Panc1 (cell line): ENCODE measurements around the gene PRR19. TPM values are rescaled to one million over a fixed set of nuclear protein-coding genes. Genes with fewer than 3 reads are reported as not detected.
A peak's percentile ranks its signal among the peaks of the same experiment; 100 is the strongest.

Experiments
- ATAC-seq: fragments of 200-7000 bp; cut with Tn5 transposase; 2 replicates; pipeline ENCODE4 v1.9.1; 2020; ENCODE audit warnings: mild to moderate bottlenecking, moderate library complexity
- BruUV-seq: library from RNA; stranded (reverse); fragments of 400-500 nt; replicated peaks from 2 replicates; lab custom pipeline; 2021; lab: Mats Ljungman, UMichigan
- CTCF ChIA-PET: fragments of 300-600 bp; sonication (Branson Sonifier 250); formaldehyde crosslinking; loops from one replicate; lab custom pipeline; 2022; ENCODE audit warnings: antibody characterized with exemption; lab: Charles Lee
- POLR2A ChIA-PET: fragments of 300-600 bp; sonication (Branson Sonifier 250); formaldehyde crosslinking; loops from one replicate; lab custom pipeline; 2022; ENCODE audit warnings: antibody characterized with exemption; lab: Charles Lee
- DNase-seq: peaks from one replicate; pipeline ENCODE4 v3.0.0-alpha.2; 2010; ENCODE audit warnings: low read depth, low spot score
- H3K27ac ChIP-seq: 2 replicates; pipeline ENCODE4 v1.5.1; 2011; ENCODE audit warnings: mild to moderate bottlenecking, low read length, inconsistent platforms
- H3K27me3 ChIP-seq: fragments of 200-500 bp; sonication (Bioruptor generic); 2 replicates; pipeline ENCODE4 v1.6.0; 2014; ENCODE audit warnings: low read length, inconsistent platforms; ENCODE audit not compliant: control insufficient read depth, insufficient read depth
- H3K36me3 ChIP-seq: fragments of 200-500 bp; sonication (Bioruptor generic); 2 replicates; pipeline ENCODE4 v1.5.1; 2014; ENCODE audit warnings: inconsistent platforms, mild to moderate bottlenecking, low read length, moderate library complexity; ENCODE audit not compliant: control insufficient read depth, insufficient read depth
- H3K4me1 ChIP-seq: 2 replicates; pipeline ENCODE4 v1.5.1; 2011; ENCODE audit warnings: inconsistent platforms, mild to moderate bottlenecking, low read length, moderate library complexity; ENCODE audit not compliant: control insufficient read depth, insufficient read depth
- H3K4me3 ChIP-seq, 2 experiments: 2 replicates each; pipeline ENCODE4 v1.5.1; 2011 to 2012; ENCODE audit warnings: low read depth in 2 of 2, low read length in 2 of 2, mild to moderate bottlenecking in 2 of 2, inconsistent platforms in 1 of 2, moderate library complexity in 1 of 2
- H3K9me3 ChIP-seq: fragments of 200-500 bp; sonication (Bioruptor generic); 2 replicates; pipeline ENCODE4 v1.5.1; 2014; ENCODE audit warnings: low read depth, mild to moderate bottlenecking, inconsistent platforms, low read length, moderate library complexity; ENCODE audit not compliant: control insufficient read depth, insufficient read depth
- POLR2AphosphoS5 ChIP-seq: IDR thresholded peaks from 2 replicates; pipeline ENCODE4 v1.6.1; 2012; ENCODE audit warnings: mild to moderate bottlenecking, low read depth, low read length, moderate library complexity
- SIN3A ChIP-seq: IDR thresholded peaks from 2 replicates; pipeline ENCODE4 v1.6.1; 2012; ENCODE audit warnings: low read depth, mild to moderate bottlenecking, low read length, moderate library complexity, borderline replicate concordance; ENCODE audit not compliant: insufficient read depth
- TCF7L2 ChIP-seq: IDR thresholded peaks from 2 replicates; pipeline ENCODE4 v1.6.1; 2011; ENCODE audit warnings: mild to moderate bottlenecking, low read depth, low read length, inconsistent platforms
- in situ Hi-C: cut with HindIII; loops from 2 replicates; pipeline ENCODE4 v1.10.0; 2016; ENCODE audit warnings: low sequenced_read_pairs, low pct_unique_long_range_greater_than_20kb
- intact Hi-C: fragments of 100-400 bp; cut with micrococcal nuclease; formaldehyde crosslinking; loops from one replicate; pipeline ENCODE4 v1.10.0; 2022; ENCODE audit not compliant: unreplicated experiment
- total RNA-seq: library from RNA; stranded (reverse); gene quantifications from one replicate; pipeline ENCODE4 v1.2.1, GENCODE V29; 2021; ENCODE audit not compliant: unreplicated experiment
- TF ChIP-seq, protein P1 (sequence below): fragments of 450-650 bp; IDR thresholded peaks from 2 replicates; pipeline ENCODE4 v1.5.1; 2017; ENCODE audit warnings: mild to moderate bottlenecking
- TF ChIP-seq, protein P2 (sequence below), 2 experiments: IDR thresholded peaks; 2 replicates each; pipeline ENCODE4 v1.6.1; 2011 to 2012; ENCODE audit warnings: low read depth in 2 of 2, control low read depth in 1 of 2, low read length in 1 of 2, mild to moderate bottlenecking in 1 of 2, moderate library complexity in 1 of 2; ENCODE audit not compliant: insufficient read depth in 1 of 2

The PRR19 gene
- total RNA-seq, 1 experiment from 2014 or later: 2.1 TPM

DNA sequence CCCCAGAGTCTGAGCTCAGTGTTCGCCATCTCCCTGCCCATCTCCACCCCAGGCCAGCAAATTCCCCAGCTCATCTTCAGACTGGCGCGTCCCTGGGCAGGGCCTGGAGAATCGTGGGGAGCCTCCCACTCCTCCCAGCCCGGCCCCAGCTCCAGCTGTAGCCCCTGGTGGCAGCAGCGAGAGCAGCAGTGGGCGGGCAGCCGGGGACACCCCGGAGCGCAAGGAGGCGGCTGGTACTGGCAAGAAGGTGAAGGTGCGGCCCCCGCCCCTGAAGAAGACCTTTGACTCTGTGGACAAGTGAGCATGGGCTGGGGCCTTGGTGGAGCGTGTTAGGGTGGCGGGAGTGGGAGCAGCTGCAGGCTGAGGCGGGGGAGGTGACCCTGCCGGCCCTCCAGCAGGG lies 8.4 kb upstream of the PRR19 start:
- intact Hi-C loops (no loop called here), in situ Hi-C loops (no loop called here)
- no peak for DNase-seq
- no TSS peak for BruUV-seq
- no peak overlapping the region for H3K4me3 ChIP-seq
- ATAC-seq: no peak
- H3K9me3 ChIP-seq: no peaks in the 10 kb centered on the region
- H3K27me3 ChIP-seq: no peaks in the 10 kb centered on the region
- H3K4me1 ChIP-seq: no peaks in the 10 kb centered on the region
- no peaks in the 10 kb centered on the region for H3K36me3 ChIP-seq
- ChIA-PET CTCF (no interaction called here), POLR2A (no interaction called here)
- TF ChIP-seq POLR2AphosphoS5: no peak
- TF ChIP-seq, protein P1, sequence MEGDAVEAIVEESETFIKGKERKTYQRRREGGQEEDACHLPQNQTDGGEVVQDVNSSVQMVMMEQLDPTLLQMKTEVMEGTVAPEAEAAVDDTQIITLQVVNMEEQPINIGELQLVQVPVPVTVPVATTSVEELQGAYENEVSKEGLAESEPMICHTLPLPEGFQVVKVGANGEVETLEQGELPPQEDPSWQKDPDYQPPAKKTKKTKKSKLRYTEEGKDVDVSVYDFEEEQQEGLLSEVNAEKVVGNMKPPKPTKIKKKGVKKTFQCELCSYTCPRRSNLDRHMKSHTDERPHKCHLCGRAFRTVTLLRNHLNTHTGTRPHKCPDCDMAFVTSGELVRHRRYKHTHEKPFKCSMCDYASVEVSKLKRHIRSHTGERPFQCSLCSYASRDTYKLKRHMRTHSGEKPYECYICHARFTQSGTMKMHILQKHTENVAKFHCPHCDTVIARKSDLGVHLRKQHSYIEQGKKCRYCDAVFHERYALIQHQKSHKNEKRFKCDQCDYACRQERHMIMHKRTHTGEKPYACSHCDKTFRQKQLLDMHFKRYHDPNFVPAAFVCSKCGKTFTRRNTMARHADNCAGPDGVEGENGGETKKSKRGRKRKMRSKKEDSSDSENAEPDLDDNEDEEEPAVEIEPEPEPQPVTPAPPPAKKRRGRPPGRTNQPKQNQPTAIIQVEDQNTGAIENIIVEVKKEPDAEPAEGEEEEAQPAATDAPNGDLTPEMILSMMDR: peak; percentile 26
- TF ChIP-seq TCF7L2: no peak
- TF ChIP-seq SIN3A: no peak
- TF ChIP-seq, protein P2, sequence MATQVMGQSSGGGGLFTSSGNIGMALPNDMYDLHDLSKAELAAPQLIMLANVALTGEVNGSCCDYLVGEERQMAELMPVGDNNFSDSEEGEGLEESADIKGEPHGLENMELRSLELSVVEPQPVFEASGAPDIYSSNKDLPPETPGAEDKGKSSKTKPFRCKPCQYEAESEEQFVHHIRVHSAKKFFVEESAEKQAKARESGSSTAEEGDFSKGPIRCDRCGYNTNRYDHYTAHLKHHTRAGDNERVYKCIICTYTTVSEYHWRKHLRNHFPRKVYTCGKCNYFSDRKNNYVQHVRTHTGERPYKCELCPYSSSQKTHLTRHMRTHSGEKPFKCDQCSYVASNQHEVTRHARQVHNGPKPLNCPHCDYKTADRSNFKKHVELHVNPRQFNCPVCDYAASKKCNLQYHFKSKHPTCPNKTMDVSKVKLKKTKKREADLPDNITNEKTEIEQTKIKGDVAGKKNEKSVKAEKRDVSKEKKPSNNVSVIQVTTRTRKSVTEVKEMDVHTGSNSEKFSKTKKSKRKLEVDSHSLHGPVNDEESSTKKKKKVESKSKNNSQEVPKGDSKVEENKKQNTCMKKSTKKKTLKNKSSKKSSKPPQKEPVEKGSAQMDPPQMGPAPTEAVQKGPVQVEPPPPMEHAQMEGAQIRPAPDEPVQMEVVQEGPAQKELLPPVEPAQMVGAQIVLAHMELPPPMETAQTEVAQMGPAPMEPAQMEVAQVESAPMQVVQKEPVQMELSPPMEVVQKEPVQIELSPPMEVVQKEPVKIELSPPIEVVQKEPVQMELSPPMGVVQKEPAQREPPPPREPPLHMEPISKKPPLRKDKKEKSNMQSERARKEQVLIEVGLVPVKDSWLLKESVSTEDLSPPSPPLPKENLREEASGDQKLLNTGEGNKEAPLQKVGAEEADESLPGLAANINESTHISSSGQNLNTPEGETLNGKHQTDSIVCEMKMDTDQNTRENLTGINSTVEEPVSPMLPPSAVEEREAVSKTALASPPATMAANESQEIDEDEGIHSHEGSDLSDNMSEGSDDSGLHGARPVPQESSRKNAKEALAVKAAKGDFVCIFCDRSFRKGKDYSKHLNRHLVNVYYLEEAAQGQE (IDR thresholded peaks at IDR 0.05; ENCODE audit: insufficient read depth in 1 of 2, low read depth in 2 of 2, low read length in 1 of 2): no peak
- no peak overlapping the region for H3K27ac ChIP-seq

DNA sequence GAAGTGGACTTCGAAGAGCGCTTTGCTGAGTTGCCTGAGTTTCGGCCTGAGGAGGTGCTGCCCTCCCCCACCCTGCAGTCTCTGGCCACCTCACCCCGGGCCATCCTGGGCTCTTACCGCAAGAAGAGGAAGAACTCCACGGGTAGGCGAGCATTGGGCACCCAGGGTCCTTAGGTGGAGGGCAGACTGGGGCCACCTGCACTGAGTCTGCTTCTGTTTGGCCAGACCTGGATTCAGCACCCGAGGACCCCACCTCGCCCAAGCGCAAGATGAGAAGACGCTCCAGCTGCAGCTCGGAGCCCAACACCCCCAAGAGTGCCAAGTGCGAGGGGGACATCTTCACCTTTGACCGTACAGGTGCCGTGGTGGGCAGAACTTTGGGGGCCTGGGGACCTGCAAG lies 8.0 kb upstream of the PRR19 start:
- in situ Hi-C loops: no loop called here
- POLR2A ChIA-PET: no interaction called here

More for the DNA sequence above, 8.0 kb upstream of the PRR19 start:
- TF ChIP-seq, protein P2 (IDR thresholded peaks at IDR 0.05; ENCODE audit: insufficient read depth in 1 of 2, low read depth in 2 of 2, low read length in 1 of 2): no peak
- no peak for TF ChIP-seq TCF7L2
- TF ChIP-seq, protein P1: no peak
- no peak for TF ChIP-seq POLR2AphosphoS5
- TF ChIP-seq SIN3A: no peak
- no peak for ATAC-seq
- intact Hi-C loops: no loop called here
- no peaks in the 10 kb centered on the region for H3K36me3 ChIP-seq
- H3K9me3 ChIP-seq: no peaks in the 10 kb centered on the region
- BruUV-seq: TSS peak; percentile 44
- DNase-seq: no peak
- H3K4me1 ChIP-seq: no peaks in the 10 kb centered on the region
- CTCF ChIA-PET: no interaction called here
- no peaks in the 10 kb centered on the region for H3K27me3 ChIP-seq
- H3K4me3 ChIP-seq: no peak overlapping the region
- H3K27ac ChIP-seq: no peak overlapping the region
